Kidney (tissue), 14 donors: ENCODE data around the gene NKIRAS1. TPM values are rescaled to one million over a fixed set of nuclear protein-coding genes. Genes with fewer than 3 reads are reported as not detected.

Source experiments
- DNase-seq, 5 donors: peaks; one replicate each; pipeline ENCODE4 v3.0.0-alpha.2; 2013 to 2020
- FAIRE-seq: peaks from 2 replicates; lab custom pipeline; 2012; peaks lifted over from hg19 to GRCh38; lab: Jason Lieb, UNC
- H3K27ac ChIP-seq, 2 donors: one replicate each; pipeline ENCODE4 v1.7.0; 2013; ENCODE audit warnings: low read depth in 2 of 2, low read length in 2 of 2, inconsistent platforms in 1 of 2
- H3K27me3 ChIP-seq: one replicate; pipeline ENCODE4 v1.7.1; 2013; ENCODE audit warnings: low read length, inconsistent platforms; ENCODE audit not compliant: control insufficient read depth, insufficient read depth
- H3K36me3 ChIP-seq, 3 donors: one replicate each; pipeline versions ENCODE4 v1.7.0 to v1.7.1; 2013; ENCODE audit warnings: low read length in 3 of 3, control low read depth in 1 of 3, inconsistent platforms in 1 of 3; ENCODE audit not compliant: insufficient read depth in 3 of 3, control insufficient read depth in 2 of 3
- H3K4me1 ChIP-seq, 3 donors: one replicate each; pipeline versions ENCODE4 v1.7.0 to v1.7.1; 2013; ENCODE audit warnings: low read length in 3 of 3, inconsistent platforms in 1 of 3, low read depth in 1 of 3; ENCODE audit not compliant: control insufficient read depth in 2 of 3, insufficient read depth in 2 of 3
- H3K4me3 ChIP-seq, 3 donors: one replicate each; pipeline versions ENCODE4 v1.7.0 to v1.8.1; 2013; ENCODE audit warnings: low read length in 3 of 3, control low read depth in 1 of 3, inconsistent platforms in 1 of 3
- H3K9ac ChIP-seq, 3 donors: one replicate each; pipeline versions ENCODE4 v1.7.0 to v1.7.1; 2013; ENCODE audit warnings: low read length in 3 of 3, control low read depth in 1 of 3, inconsistent platforms in 1 of 3
- H3K9me3 ChIP-seq, 3 donors: one replicate each; pipeline versions ENCODE4 v1.7.0 to v1.7.1; 2013; ENCODE audit warnings: low read length in 3 of 3, control low read depth in 1 of 3, inconsistent platforms in 1 of 3; ENCODE audit not compliant: control insufficient read depth in 2 of 3, insufficient read depth in 1 of 3
- intact Hi-C: fragments of 100-400 bp; cut with DNase I; formaldehyde crosslinking; loops from one replicate; pipeline ENCODE4 v1.11.1; 2022
- polyA plus RNA-seq: library from polyadenylated mRNA; stranded (reverse); fragments of 350-450 nt; fragmentation: Illumina TruSeq; extraction: RNeasy Lipid Tissue Mini Kit (QIAGEN cat#74804); gene quantifications from one replicate; pipeline ENCODE4 v1.2.3, GENCODE V29; 2014; ENCODE audit warnings: low read depth, low replicate concordance; ENCODE audit not compliant: insufficient read depth
- total RNA-seq: library from RNA; stranded (reverse); fragmentation: NEBNext Ultra II Directional; extraction: Animal tissue kit (Norgen Biotek cat#: 25700); gene quantifications from one replicate; pipeline ENCODE4 v1.2.1, GENCODE V29; 2021
- TF ChIP-seq, protein P1 (sequence below): IDR thresholded peaks from 3 replicates; pipeline ENCODE4 v1.5.1; 2012; ENCODE audit warnings: mild to moderate bottlenecking, moderate library complexity, borderline replicate concordance; ENCODE audit not compliant: insufficient read depth; ENCODE audit errors: extremely low read depth
- donor health status: control.
- donor health status: control.
- donor health status: control.
- donor health status: control.
- donor health status: control.
- donor health status: DM: yes; HTN: yes; CAD: no.
- donor health status: Normal renal cell carcinoma (clear cell type).

The NKIRAS1 gene
- total and polyA plus RNA-seq, 2 donors from 2014 or later: 7.1 to 17.2 TPM

- no peaks in the 10 kb centered on the region for H3K27me3 ChIP-seq
- no peaks in the 10 kb centered on the region for H3K9me3 ChIP-seq
- H3K36me3 ChIP-seq: peaks cover 0 to 2% (median 0%) of the 10 kb centered on the region in 3 donors
- peak overlapping the region; percentile 85 to 91 for H3K27ac ChIP-seq
- H3K4me3 ChIP-seq: peak overlapping the region; percentile 79 to 87 (median 83)
- DNase-seq (peak; percentile 97 to 99 (median 98)), FAIRE-seq (no peak)
- peaks cover 0 to 26% (median 23%) of the 10 kb centered on the region in 3 donors for H3K4me1 ChIP-seq
- intact Hi-C loops: no loop called here
- H3K9ac ChIP-seq: peak overlapping the region; percentile 70 to 81 (median 73)
- TF ChIP-seq, protein P1, sequence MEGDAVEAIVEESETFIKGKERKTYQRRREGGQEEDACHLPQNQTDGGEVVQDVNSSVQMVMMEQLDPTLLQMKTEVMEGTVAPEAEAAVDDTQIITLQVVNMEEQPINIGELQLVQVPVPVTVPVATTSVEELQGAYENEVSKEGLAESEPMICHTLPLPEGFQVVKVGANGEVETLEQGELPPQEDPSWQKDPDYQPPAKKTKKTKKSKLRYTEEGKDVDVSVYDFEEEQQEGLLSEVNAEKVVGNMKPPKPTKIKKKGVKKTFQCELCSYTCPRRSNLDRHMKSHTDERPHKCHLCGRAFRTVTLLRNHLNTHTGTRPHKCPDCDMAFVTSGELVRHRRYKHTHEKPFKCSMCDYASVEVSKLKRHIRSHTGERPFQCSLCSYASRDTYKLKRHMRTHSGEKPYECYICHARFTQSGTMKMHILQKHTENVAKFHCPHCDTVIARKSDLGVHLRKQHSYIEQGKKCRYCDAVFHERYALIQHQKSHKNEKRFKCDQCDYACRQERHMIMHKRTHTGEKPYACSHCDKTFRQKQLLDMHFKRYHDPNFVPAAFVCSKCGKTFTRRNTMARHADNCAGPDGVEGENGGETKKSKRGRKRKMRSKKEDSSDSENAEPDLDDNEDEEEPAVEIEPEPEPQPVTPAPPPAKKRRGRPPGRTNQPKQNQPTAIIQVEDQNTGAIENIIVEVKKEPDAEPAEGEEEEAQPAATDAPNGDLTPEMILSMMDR: no peak
Observed at GRCh38 chr3:23945913-23946687, 29.3 kb upstream of the NKIRAS1 start.

DNA sequence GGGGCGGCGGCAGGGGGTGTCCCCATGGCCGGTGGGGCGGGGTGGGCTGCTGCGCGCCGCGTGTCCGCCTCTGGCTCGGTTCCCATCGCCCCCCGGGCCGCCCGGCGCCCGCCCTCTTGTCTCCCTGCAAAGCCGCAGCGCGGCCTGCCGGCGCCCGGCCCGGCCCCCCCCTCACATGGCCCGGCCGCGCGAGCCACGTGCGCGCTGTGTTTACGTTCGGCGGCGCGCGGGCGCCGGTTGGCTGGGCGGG is 28.8 kb upstream of the NKIRAS1 start:
- Histone ChIP-seq H3K9me3 (no peaks in the 10 kb centered on the region), H3K4me1 (peaks cover 0 to 26% (median 23%) of the 10 kb centered on the region in 3 donors), H3K36me3 (peaks cover 0 to 2% (median 0%) of the 10 kb centered on the region in 3 donors), H3K4me3 (no peak overlapping the region), H3K27me3 (no peaks in the 10 kb centered on the region), H3K9ac (no peak overlapping the region), H3K27ac (peak overlapping the region; percentile 89 to 91)
- no peak for DNase-seq
- TF ChIP-seq, protein P1: no peak
- no peak for FAIRE-seq
- intact Hi-C loops: no loop called here

GRCh38 chr3:23944861-23945662 is 28.3 kb upstream of the NKIRAS1 start, which contains the start of gene NR1D2:
Gene NR1D2 (plus strand): TSS chr3:23945286. CDS start chr3:23945579, 293 bp downstream.
- Histone ChIP-seq H3K9me3 (no peaks in the 10 kb centered on the region), H3K4me1 (peaks cover 0 to 26% (median 23%) of the 10 kb centered on the region in 3 donors), H3K4me3 (peak within 1 kb of the TSS; percentile 79 to 87 (median 83)), H3K9ac (peak within 1 kb of the TSS; percentile 70 to 81 (median 73)), H3K27ac (peak within 1 kb of the TSS; percentile 89 to 91), H3K36me3 (peaks cover 0 to 2% (median 0%) of the 10 kb centered on the region in 3 donors), H3K27me3 (no peaks in the 10 kb centered on the region)
- FAIRE-seq (no peak), DNase-seq (peak; percentile 88 to 95 (median 92))
- TF ChIP-seq, protein P1: no peak
- intact Hi-C loops: no loop called here
